Glomerular endothelial cell (primary cell): ENCODE measurements around the gene TMEM229B. TPM values are rescaled to one million over a fixed set of nuclear protein-coding genes. Genes with fewer than 3 reads are reported as not detected.
"Not testable (repeated sequence)": the region's sequence is repeated elsewhere in the genome, so short reads cannot be mapped to it uniquely, and the experiment has no call there.

ENCODE experiments used
- DNase-seq: peaks from one replicate; pipeline ENCODE4 v3.0.0-alpha.2; 2011; ENCODE audit warnings: low read depth, low spot score; ENCODE audit errors: extremely low read depth
- total RNA-seq: library from RNA; depleted of rRNA; stranded (reverse); fragments of >200 nt; gene quantifications from 2 replicates; pipeline ENCODE4 v1.2.3, GENCODE V29; 2015

TMEM229B gene
- total RNA-seq, 1 donor from 2014 or later: 1.6 TPM

GRCh38 chr14:67459336-67459735, 29.2 kb downstream of the TMEM229B start:
- DNase-seq: no peak

GRCh38 chr14:67457782-67458181, 30.7 kb downstream of the TMEM229B start:
- no peak for DNase-seq

GRCh38 chr14:67456732-67457131, 31.8 kb downstream of the TMEM229B start:
- DNase-seq: no peak

- DNase-seq: no peak
These were observed 34.8 kb downstream of the TMEM229B start for GRCh38 chr14:67453575-67454300.

- DNase-seq: not testable (repeated sequence)
These were observed 36.9 kb downstream of the TMEM229B start for GRCh38 chr14:67451667-67452066.

- DNase-seq: no peak
These were observed 39.4 kb downstream of the TMEM229B start for GRCh38 chr14:67449096-67449495.

GRCh38 chr14:67447033-67447381, 41.5 kb downstream of the TMEM229B start:
- no peak for DNase-seq

- DNase-seq: no peak
These were observed 42.0 kb downstream of the TMEM229B start for GRCh38 chr14:67446371-67447032.

- no peak for DNase-seq
These were observed 44.1 kb downstream of the TMEM229B start for GRCh38 chr14:67444395-67444794.

- DNase-seq: no peak
These were observed 46.2 kb downstream of the TMEM229B start for GRCh38 chr14:67442139-67442906.

- DNase-seq: no peak
These were observed 46.8 kb downstream of the TMEM229B start for GRCh38 chr14:67441672-67442071.

GRCh38 chr14:67441256-67441655, 47.3 kb downstream of the TMEM229B start:
- no peak for DNase-seq

GRCh38 chr14:67440513-67440912, 48.0 kb downstream of the TMEM229B start:
- no peak for DNase-seq

- no peak for DNase-seq
These were observed 49.6 kb downstream of the TMEM229B start for GRCh38 chr14:67438969-67439368.

- no peak for DNase-seq
These were observed 52.3 kb downstream of the TMEM229B start for GRCh38 chr14:67436006-67436866.

GRCh38 chr14:67435603-67436002, 52.9 kb downstream of the TMEM229B start:
- no peak for DNase-seq

GRCh38 chr14:67432050-67432564, 56.4 kb downstream of the TMEM229B start:
- no peak for DNase-seq

GRCh38 chr14:67429510-67430205, 58.9 kb downstream of the TMEM229B start:
- DNase-seq: no peak

GRCh38 chr14:67428501-67429031, 60.0 kb downstream of the TMEM229B start:
- no peak for DNase-seq
